Fibroblast of lung (primary cell): ENCODE results near the gene SIX5. TPM values are rescaled to one million over a fixed set of nuclear protein-coding genes. Genes with fewer than 3 reads are reported as not detected.

Source experiments
- DNase-seq, 2 donors: peaks; one replicate each; pipeline versions ENCODE4 v3.0.0 to v3.0.0-alpha.2; 2010; ENCODE audit warnings: low read depth in 2 of 2
- H2AFZ ChIP-seq: 2 replicates; pipeline ENCODE4 v1.5.1; 2012; ENCODE audit warnings: low read length, control low read depth, inconsistent platforms
- H3K27ac ChIP-seq: 2 replicates; pipeline ENCODE4 v1.5.1; 2011; ENCODE audit warnings: low read length, control low read depth; ENCODE audit not compliant: insufficient read depth
- H3K27me3 ChIP-seq: 2 replicates; pipeline ENCODE4 v1.5.1; 2011; ENCODE audit warnings: mild to moderate bottlenecking, low read length; ENCODE audit not compliant: control insufficient read depth, insufficient read depth
- H3K36me3 ChIP-seq: 2 replicates; pipeline ENCODE4 v1.5.1; 2011; ENCODE audit warnings: low read length; ENCODE audit not compliant: control insufficient read depth, insufficient read depth
- H3K4me1 ChIP-seq: 2 replicates; pipeline ENCODE4 v1.5.1; 2011; ENCODE audit warnings: low read length; ENCODE audit not compliant: control insufficient read depth, insufficient read depth; ENCODE audit errors: extremely low read depth
- H3K4me2 ChIP-seq: 2 replicates; pipeline ENCODE4 v1.5.1; 2011; ENCODE audit warnings: low read length, control low read depth; ENCODE audit not compliant: insufficient read depth; ENCODE audit errors: extremely low read depth
- H3K4me3 ChIP-seq, 4 experiments: fragments of 200-600 bp in 1 of 4; sonication (generic) in 1 of 4; replicated peaks in 1 of 4; 2 replicates each; pipeline ENCODE4 v1.5.1; 2011 to 2016; ENCODE audit warnings: low read length in 4 of 4, low read depth in 3 of 4, mild to moderate bottlenecking in 3 of 4, control low read depth in 2 of 4, inconsistent platforms in 1 of 4, mixed read lengths in 1 of 4; ENCODE audit not compliant: insufficient read depth in 1 of 4; ENCODE audit errors: control extremely low read depth in 1 of 4
- H3K79me2 ChIP-seq: 2 replicates; pipeline ENCODE4 v1.5.1; 2012; ENCODE audit warnings: mild to moderate bottlenecking, low read length, inconsistent platforms; ENCODE audit not compliant: control insufficient read depth, insufficient read depth
- H3K9ac ChIP-seq: 2 replicates; pipeline ENCODE4 v1.5.1; 2011; ENCODE audit warnings: mild to moderate bottlenecking, low read length, control low read depth; ENCODE audit not compliant: insufficient read depth
- H3K9me3 ChIP-seq: 2 replicates; pipeline ENCODE4 v1.5.1; 2012; ENCODE audit warnings: low read depth, low read length; ENCODE audit not compliant: control insufficient read depth, insufficient read depth
- H4K20me1 ChIP-seq: 2 replicates; pipeline ENCODE4 v1.5.1; 2011; ENCODE audit warnings: low read length; ENCODE audit not compliant: control insufficient read depth, insufficient read depth; ENCODE audit errors: extremely low read depth
- EZH2 ChIP-seq: IDR thresholded peaks from 2 replicates; pipeline ENCODE4 v1.5.1; 2012; ENCODE audit warnings: low read length, control low read depth, mild to moderate bottlenecking; ENCODE audit errors: missing control alignments
- polyA plus RNA-seq, 2 donors: library from polyadenylated mRNA; depleted of rRNA in 1 of 2; stranded (reverse) in 1 of 2; unstranded in 1 of 2; fragments of >200 nt; gene quantifications; 2 replicates each; pipeline ENCODE4 v1.2.1, GENCODE V29; 2011 to 2012; ENCODE audit warnings: missing spikeins in 1 of 2
- total RNA-seq: library from RNA; depleted of rRNA; stranded (reverse); fragments of >200 nt; gene quantifications from 2 replicates; pipeline ENCODE4 v1.2.1, GENCODE V29; 2014
- TF ChIP-seq, protein P1 (sequence below), 2 donors: IDR thresholded peaks in 1 of 2; conservative IDR thresholded peaks in 1 of 2; 1 replicate in 1 of 2; 2 replicates in 1 of 2; pipeline ENCODE4 v1.5.1; 2011 to 2012; ENCODE audit warnings: low read length in 2 of 2, control low read depth in 1 of 2, inconsistent platforms in 1 of 2, low read depth in 1 of 2, mild to moderate bottlenecking in 1 of 2

Gene SIX5
- total and polyA plus RNA-seq, 2 donors (not counting 1 experiment from before 2014, with no cell fraction given), result 3.4 to 10.7 TPM

- Histone ChIP-seq H3K36me3 (peaks cover 13% of the 10 kb centered on the region), H3K79me2 (no peaks in the 10 kb centered on the region), H3K9ac (no peak overlapping the region), H3K4me3 (no peak overlapping the region), H3K27ac (no peak overlapping the region), H3K4me1 (peaks cover 2% of the 10 kb centered on the region), H3K4me2 (no peak overlapping the region), H2AFZ (no peak overlapping the region), H3K27me3 (no peaks in the 10 kb centered on the region), H3K9me3 (no peaks in the 10 kb centered on the region), H4K20me1 (no peaks in the 10 kb centered on the region)
- TF ChIP-seq, protein P1, sequence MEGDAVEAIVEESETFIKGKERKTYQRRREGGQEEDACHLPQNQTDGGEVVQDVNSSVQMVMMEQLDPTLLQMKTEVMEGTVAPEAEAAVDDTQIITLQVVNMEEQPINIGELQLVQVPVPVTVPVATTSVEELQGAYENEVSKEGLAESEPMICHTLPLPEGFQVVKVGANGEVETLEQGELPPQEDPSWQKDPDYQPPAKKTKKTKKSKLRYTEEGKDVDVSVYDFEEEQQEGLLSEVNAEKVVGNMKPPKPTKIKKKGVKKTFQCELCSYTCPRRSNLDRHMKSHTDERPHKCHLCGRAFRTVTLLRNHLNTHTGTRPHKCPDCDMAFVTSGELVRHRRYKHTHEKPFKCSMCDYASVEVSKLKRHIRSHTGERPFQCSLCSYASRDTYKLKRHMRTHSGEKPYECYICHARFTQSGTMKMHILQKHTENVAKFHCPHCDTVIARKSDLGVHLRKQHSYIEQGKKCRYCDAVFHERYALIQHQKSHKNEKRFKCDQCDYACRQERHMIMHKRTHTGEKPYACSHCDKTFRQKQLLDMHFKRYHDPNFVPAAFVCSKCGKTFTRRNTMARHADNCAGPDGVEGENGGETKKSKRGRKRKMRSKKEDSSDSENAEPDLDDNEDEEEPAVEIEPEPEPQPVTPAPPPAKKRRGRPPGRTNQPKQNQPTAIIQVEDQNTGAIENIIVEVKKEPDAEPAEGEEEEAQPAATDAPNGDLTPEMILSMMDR (conservative IDR thresholded peaks at IDR 0.05 in 1 of 2, IDR thresholded peaks at IDR 0.05 in 1 of 2; ENCODE audit: low read depth in 1 of 2, low read length in 2 of 2), result no peak
- TF ChIP-seq EZH2, result no peak
- no peak for DNase-seq
These were observed 47.4 kb upstream of the SIX5 start for GRCh38 chr19:45816236-45817009.

GRCh38 chr19:45815481-45816216 is 46.6 kb upstream of the SIX5 start:
- no peak overlapping the region for H3K27ac ChIP-seq
- no peak overlapping the region for H3K4me2 ChIP-seq
- no peak overlapping the region for H3K9ac ChIP-seq
- DNase-seq, result peak in 1 of 2 donors; percentile 10
- H3K4me3 ChIP-seq, result no peak overlapping the region
- H2AFZ ChIP-seq, result no peak overlapping the region
- H3K4me1 ChIP-seq, result peaks cover 3% of the 10 kb centered on the region
- TF ChIP-seq, protein P1 (conservative IDR thresholded peaks at IDR 0.05 in 1 of 2, IDR thresholded peaks at IDR 0.05 in 1 of 2; ENCODE audit: low read depth in 1 of 2, low read length in 2 of 2), result no peak
- no peak for TF ChIP-seq EZH2
- H3K9me3 ChIP-seq, result no peaks in the 10 kb centered on the region
- peaks cover 7% of the 10 kb centered on the region for H3K36me3 ChIP-seq
- H3K79me2 ChIP-seq, result no peaks in the 10 kb centered on the region
- H4K20me1 ChIP-seq, result no peaks in the 10 kb centered on the region
- H3K27me3 ChIP-seq, result no peaks in the 10 kb centered on the region

DNA sequence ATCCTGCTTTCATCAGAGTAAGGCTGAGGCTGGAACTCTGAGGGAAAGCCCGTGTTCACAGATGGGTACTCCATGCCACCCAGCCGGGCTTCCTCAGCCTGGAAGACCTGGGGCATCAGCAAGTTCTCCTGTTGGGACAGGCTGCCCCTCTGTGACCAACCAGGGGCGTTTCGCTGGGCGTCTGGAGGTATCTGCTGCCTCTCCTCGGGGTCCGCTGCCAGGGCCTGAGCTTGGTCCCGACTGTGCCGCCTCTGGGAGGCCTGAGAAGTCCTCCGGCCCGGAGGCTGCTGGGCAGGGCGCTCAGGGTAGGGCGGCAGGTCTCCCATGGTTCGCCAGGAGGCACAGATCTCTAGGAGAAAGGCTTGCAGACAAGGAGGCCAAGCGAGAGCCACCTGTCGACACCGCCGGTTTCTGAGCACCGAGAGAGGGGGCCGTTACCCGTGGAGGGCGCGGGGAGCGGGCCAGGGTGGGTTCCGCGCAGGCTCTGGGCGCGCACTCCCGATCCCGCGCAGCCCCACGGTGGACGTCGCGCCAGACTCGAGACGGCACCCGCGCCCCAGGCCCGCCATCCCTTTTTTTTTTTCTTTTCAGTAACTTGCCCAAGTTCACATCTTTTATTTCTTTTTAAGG is 45.9 kb upstream of the SIX5 start, which contains the start of gene RSPH6A:
Gene RSPH6A (minus strand): TSS at position 458 of the 630 bp plus-strand sequence. CDS start 132 bp downstream, at position 326.
- no peak within 1 kb of the TSS for H3K27ac ChIP-seq
- no peaks in the 10 kb centered on the region for H3K9me3 ChIP-seq
- H4K20me1 ChIP-seq, result no peaks in the 10 kb centered on the region
- H3K79me2 ChIP-seq, result no peaks in the 10 kb centered on the region
- H3K9ac ChIP-seq, result no peak within 1 kb of the TSS
- TF ChIP-seq, protein P1 (conservative IDR thresholded peaks at IDR 0.05 in 1 of 2, IDR thresholded peaks at IDR 0.05 in 1 of 2; ENCODE audit: low read depth in 1 of 2, low read length in 2 of 2), result no peak
- TF ChIP-seq EZH2, result no peak
- H3K4me3 ChIP-seq, result no peak within 1 kb of the TSS
- peaks cover 4% of the 10 kb centered on the region for H3K36me3 ChIP-seq
- DNase-seq, result no peak
- no peaks in the 10 kb centered on the region for H3K27me3 ChIP-seq
- no peak within 1 kb of the TSS for H2AFZ ChIP-seq
- no peak within 1 kb of the TSS for H3K4me2 ChIP-seq
- peaks cover 8% of the 10 kb centered on the region for H3K4me1 ChIP-seq
